Cardiac fibroblast (primary cell): ENCODE measurements around the gene CELSR1.
A peak's percentile ranks its signal among the peaks of the same experiment; 100 is the strongest.

ENCODE experiments used
- DNase-seq, 2 donors: peaks; one replicate each; pipeline versions ENCODE4 v3.0.0 to v3.0.0-alpha.2; 2010; ENCODE audit warnings: low read depth in 2 of 2
- H3K4me3 ChIP-seq, 2 donors: replicated peaks in 1 of 2; 1 replicate in 1 of 2; 2 replicates in 1 of 2; pipeline ENCODE4 v1.5.1; 2011; ENCODE audit warnings: low read depth in 2 of 2, low read length in 2 of 2, mild to moderate bottlenecking in 2 of 2, moderate library complexity in 1 of 2
- CTCF ChIP-seq: IDR thresholded peaks from one replicate; pipeline ENCODE4 v1.5.1; 2011; ENCODE audit warnings: low read depth, mild to moderate bottlenecking, low read length, inconsistent platforms

CELSR1 gene

GRCh38 chr22:46549971-46550641 is 12.7 kb upstream of the CELSR1 start:
- no peak overlapping the region for H3K4me3 ChIP-seq
- no peak for TF ChIP-seq CTCF
- no peak for DNase-seq

- DNase-seq = no peak
- no peak overlapping the region for H3K4me3 ChIP-seq
- no peak for TF ChIP-seq CTCF
These were observed 12.1 kb upstream of the CELSR1 start for GRCh38 chr22:46549563-46549840.

GRCh38 chr22:46547883-46548244 is 10.4 kb upstream of the CELSR1 start:
- TF ChIP-seq CTCF = no peak
- no peak overlapping the region for H3K4me3 ChIP-seq
- peak; percentile 91 to 93 for DNase-seq

- no peak overlapping the region for H3K4me3 ChIP-seq
- TF ChIP-seq CTCF = no peak
- peak; percentile 70 to 80 for DNase-seq
These were observed 9.9 kb upstream of the CELSR1 start for GRCh38 chr22:46547179-46547882.

- TF ChIP-seq CTCF = no peak
- H3K4me3 ChIP-seq = no peak overlapping the region
- DNase-seq = peak; percentile 46 to 85
These were observed 9.2 kb upstream of the CELSR1 start for GRCh38 chr22:46546466-46547178.

GRCh38 chr22:46545086-46545792 is 7.8 kb upstream of the CELSR1 start:
- no peak for TF ChIP-seq CTCF
- no peak overlapping the region for H3K4me3 ChIP-seq
- no peak for DNase-seq
